HTR-8/SVneo (cell line): ENCODE measurements around the gene SHANK1.

ENCODE experiments used
- DNase-seq: peaks from one replicate; pipeline ENCODE4 v3.0.0; 2011; ENCODE audit warnings: low spot score, mixed read lengths; ENCODE audit not compliant: insufficient read length
- FAIRE-seq: peaks from 2 replicates; lab custom pipeline; 2011; peaks lifted over from hg19 to GRCh38; lab: Jason Lieb, UNC

The SHANK1 gene

DNA sequence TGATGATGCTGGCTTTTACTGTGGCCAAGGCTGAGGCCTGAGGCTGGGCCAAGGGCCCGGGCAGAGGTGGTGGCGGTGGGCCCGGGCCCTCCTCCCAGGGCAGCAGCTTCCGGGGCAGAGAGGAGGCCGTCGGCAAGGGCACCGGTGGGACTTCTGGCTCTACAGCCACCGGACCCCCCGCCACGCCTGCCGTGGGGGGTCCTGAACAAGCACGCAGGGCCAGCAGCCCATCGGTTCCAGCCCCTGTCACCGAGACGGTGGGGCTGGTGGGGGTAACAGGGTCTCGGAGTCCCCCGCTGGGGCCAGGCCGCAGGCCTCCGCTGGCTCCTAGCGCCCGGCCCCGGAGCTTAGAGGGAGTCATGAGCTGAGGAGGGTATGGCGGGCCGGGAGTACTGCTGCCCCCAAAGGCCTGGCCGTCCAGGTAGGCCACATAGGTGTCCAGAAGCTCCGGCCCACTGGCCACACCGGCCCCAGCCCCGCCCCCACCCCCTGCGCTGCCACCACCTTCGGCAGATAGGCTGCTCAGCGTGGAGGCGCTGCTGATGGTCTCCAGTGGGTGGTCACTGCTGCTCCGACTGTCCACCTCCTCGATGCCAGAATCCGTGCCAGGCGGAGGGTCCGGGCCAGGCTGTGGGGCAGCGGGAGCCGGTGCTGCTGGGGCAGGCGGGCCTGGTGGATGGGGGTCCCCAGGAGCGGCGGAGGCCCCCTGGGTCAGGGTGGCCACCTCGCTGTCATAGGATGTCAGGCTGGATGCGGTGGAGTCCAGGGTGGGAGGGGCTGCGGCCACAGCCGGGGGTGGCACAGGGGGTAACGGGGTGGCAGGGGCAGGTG lies 53.0 kb downstream of the SHANK1 start:
- DNase-seq (no peak), FAIRE-seq (no peak)

DNA sequence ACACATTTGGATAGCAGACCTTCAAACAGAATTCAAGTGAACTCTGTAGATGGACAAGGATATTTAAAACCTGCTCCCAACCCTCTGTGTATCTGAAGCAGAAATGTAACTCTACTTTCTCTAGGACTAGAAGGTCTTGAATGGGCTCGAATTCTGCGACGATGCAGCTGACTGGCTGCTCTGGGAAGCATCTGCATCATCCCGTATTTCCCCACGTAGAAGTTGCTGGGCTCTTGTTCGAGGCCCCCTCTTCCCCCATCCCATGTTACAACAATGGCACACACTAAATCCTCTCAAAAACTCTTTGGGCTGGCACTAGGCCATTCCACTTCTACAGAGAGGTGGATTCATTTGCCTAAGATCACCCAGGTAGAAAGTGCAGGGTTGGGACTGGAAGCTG lies 55.4 kb downstream of the SHANK1 start:
- DNase-seq: no peak
- no peak for FAIRE-seq

DNA sequence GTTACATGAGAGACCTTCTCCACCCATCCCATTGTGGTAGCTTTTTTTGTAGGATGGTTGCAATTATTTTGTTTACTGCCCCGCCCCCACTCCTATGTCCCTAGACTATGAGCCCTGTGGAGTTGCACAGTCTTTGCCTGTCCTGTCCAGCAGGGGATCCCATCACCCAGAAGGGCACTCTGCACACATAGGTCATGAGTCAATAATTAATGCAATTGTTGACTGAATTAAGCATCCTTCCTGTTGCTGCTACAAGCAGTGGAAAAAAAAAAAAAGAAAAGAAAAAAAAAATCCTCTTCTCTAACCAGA lies 56.2 kb downstream of the SHANK1 start:
- no peak for DNase-seq
- FAIRE-seq: no peak

DNA sequence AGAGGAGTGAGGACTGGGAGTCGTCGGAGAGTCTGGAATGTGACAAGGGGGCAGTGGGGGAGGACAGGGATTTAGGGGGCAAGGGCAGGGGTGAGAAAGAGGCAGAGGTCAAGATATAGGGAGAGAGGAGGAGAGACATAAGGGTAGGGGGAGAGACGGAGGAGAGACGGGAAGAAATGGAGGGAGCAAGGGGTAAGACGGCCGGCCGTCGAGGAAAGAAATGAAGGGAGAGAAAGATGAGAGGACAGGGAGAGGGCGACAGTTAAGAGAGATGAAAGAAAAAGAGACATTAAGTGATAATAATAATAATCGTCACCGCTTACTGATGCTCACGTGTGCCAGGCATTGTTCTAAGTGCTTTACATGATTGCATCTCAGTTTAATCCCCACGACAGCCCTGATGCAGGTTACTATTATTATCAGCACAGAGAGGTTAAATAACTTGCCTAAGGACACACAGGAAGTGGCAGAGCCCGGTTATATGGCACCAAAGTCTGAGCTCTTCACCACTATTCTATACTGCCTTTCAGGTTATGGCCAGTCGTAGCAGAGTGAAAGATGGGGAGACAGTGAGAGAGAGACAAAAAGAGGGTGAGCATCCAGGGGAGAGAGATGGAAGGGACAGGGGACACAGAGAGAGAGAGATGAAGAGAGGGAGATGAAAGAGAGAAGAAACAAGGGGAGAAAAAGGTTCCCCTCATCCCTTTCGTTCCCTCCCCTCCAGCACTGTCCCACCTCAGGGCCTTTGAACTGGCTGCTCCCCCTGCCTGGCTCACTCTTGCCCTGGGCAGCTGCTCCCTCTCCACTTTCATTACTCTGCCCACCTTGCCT lies 56.7 kb downstream of the SHANK1 start:
- no peak for DNase-seq

GRCh38 chr19:50661766-50662650 lies 57.6 kb downstream of the SHANK1 start:
- FAIRE-seq (no peak), DNase-seq (no peak)

More for the DNA sequence above, 56.7 kb downstream of the SHANK1 start:
- FAIRE-seq: no peak

DNA sequence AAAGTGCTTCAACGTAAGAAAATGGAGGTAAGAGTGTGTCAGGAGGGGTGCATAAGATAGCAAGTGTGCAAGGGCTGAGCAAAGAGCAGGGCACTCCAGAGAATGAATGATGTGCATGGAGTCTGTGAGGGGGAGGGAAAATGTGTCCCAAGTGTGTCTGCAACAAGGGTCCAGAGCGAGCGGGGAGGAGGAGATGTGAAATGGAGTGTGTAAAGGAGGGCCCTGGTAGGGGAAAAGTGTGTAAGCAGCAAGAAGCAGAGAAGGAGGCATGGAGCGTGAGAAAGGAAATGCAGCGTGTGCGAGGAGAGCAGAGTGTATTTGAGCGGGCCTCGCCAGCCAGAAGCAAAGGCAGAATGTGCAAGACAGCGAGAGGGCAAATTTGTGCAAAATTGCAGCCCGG lies 58.6 kb downstream of the SHANK1 start:
- DNase-seq (no peak), FAIRE-seq (no peak)

GRCh38 chr19:50660088-50660366 lies 59.6 kb downstream of the SHANK1 start:
- FAIRE-seq: no peak
- no peak for DNase-seq

GRCh38 chr19:50659318-50660087 lies 60.1 kb downstream of the SHANK1 start:
- no peak for FAIRE-seq

DNA sequence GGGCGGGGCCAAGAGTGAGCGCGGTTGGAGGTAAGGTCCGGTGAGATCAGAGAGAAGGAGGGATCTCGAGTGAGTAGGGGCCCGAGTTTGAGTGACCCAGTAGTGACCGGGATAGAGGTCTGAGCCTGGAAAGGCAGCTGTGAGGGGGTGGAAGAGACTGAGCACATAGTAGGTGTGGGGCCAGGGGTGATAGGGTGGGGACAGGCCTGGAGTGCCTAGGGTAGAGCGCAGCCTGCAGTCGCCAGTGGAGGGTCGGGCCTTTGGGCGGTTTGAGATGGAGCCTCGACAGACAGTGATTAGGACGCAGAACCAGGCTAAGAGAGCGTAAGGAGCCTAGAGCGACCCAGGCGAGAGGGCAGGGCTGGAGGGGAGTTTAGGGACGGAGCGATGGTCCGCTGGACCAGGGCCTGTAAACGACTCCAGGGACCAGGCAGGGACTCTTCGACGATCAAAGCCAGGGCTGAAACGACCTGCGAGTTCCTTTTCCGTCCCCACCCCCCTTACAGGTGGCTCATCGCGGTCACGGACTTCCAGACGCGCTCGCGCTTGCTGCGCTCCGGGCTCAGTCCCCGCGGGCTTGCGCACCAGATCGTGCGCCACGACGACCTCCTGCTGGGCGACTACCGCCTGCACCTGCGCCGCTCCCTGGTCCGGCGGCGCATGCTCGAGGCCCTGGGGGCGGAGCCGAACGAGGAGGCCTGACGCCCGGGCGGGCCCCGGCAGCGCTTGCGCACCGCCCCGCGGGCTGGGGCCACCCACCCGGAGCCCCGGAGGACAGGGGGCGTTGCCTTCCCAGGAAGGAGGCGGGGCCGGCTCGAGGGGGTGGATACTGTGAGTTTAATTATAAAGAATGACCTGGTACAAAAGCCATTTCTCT lies 60.9 kb downstream of the SHANK1 start:
- peak; percentile 93 for FAIRE-seq
- peak; percentile 96 for DNase-seq

More at GRCh38 chr19:50659318-50660087, 60.1 kb downstream of the SHANK1 start:
- no peak for DNase-seq

GRCh38 chr19:50657712-50658440 lies 61.7 kb downstream of the SHANK1 start:
- DNase-seq (peak; percentile 91), FAIRE-seq (peak; percentile 95)

DNA sequence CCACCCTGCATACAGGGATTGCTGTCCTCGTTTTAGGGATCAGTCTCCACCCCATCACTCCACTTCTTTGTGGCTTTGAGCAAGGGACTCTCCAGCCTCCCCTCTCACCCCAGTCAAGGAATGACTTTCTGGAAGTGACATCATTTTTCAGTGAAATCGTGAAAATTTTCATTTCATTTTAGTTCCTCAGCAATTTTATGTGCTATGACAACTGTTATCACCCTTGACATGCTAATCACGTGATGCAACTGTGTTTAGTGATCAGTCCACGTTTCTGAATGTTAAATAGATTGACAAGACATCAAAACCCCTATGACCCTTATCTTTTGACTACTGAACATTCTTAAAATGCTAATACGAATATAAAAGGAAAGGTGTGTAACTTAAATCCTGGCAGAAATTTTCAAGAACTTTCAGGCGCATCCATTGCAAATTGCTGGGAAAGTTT lies 62.4 kb downstream of the SHANK1 start:
- FAIRE-seq (no peak), DNase-seq (no peak)

DNA sequence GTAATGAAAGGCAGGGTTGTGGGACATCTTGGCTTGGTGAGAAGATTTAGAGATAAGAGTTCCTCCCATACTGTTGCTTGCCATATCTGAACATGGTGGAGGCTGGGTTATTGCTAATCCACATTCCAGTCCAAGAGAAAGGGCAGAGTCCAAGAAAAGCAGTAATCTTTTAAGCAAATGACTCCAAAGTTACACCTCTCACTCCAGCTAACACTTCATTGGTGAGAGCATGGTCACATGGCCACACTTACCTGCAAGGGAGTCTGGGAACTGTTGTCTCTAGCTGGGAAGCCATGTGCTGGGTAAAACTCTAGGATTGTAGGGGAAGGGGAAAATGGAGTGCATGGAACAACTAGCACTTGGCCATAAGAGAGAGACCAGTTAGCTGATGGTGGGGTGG lies 64.7 kb downstream of the SHANK1 start:
- DNase-seq: no peak
- no peak for FAIRE-seq

DNA sequence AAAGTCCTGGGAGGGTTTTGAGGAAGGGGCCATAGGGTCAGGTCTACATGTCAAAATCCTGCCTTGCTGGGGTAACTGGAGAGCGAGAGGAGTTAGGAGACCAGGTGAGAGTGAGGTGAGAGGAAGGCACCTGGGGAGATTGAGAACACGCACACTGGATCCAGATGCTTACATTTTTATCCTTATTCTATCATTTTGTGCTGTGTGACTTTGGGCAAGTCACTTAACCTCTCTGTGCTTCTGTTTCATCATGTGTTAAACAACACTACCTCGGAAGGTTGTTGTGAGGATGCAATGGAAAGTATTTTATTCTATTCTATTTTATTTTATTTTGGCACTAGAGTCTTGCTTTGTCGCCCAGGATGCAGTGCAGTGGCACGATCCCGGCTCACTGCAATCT lies 66.9 kb downstream of the SHANK1 start:
- no peak for FAIRE-seq

DNA sequence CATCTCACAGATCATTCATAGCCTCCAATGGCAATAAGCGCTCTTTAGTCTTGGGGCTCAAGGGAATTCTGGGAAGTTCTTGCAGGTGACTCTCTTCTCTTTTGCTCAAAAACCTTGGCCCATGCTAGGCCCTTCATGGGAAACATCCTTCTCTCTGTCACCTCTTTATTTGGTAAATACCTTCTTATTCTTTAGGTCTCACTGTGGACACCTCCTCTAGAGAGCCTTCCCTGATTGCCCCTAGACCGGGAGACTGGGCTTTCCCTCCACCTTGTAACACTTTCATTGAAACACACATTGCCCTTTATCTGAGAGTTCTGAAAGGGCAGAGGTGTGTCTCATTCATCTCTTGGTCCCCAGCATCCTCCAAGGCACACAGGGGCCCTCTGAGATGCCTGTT lies 68.4 kb downstream of the SHANK1 start:
- no peak for DNase-seq
- no peak for FAIRE-seq

More for the DNA sequence above, 66.9 kb downstream of the SHANK1 start:
- DNase-seq: no peak

DNA sequence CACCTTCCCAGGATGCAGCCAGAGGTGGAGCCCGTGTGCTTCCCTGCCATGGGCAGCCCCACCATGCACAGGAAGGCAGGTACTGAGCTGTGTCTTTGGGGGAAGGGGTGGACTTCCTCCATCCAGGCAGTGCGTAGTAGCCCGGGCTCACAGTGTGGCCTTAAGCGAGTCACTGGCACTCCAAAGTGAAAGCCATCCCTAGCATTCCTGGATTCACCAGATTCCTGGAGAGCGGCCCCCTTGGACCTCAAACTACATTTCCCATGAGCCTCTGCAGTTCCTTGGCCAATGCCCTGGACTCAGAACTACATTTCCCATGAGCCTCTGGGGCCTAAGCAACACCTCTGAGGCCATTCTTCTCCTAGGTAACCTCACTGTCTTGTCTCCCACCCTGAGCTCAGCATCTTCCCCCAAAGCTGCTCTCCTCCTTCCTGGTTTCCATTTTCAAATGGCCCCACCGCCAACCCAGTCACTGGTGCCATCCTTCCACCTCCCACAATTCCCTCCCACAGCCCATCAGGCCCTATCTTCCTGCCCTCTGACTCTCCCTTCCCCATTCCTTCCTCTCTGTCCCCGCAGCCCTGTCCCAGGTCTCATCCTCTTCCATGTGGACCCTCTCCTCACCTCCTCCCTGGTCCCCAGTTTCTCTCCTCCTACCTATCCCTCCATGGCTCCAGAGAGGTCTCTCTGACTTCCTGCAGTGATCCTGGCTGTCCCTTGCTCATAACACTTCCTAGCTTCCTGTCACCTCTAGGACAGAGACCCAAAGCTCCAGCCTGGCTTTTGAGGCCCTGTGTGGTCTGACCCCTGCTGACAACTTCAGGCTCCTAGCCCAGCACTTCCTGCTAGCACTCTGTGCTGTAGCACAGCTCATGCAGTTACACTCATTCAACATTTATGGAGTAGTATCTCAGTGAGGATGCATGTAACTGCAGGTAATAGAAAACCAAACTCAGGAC lies 69.9 kb downstream of the SHANK1 start, which contains the start of gene C19orf81:
C19orf81 (plus strand) TSS at position 13 of the 959 bp plus-strand sequence; CDS start at position 13, 0 bp downstream.
- DNase-seq: peak; percentile 55
- peak; percentile 26 for FAIRE-seq

DNA sequence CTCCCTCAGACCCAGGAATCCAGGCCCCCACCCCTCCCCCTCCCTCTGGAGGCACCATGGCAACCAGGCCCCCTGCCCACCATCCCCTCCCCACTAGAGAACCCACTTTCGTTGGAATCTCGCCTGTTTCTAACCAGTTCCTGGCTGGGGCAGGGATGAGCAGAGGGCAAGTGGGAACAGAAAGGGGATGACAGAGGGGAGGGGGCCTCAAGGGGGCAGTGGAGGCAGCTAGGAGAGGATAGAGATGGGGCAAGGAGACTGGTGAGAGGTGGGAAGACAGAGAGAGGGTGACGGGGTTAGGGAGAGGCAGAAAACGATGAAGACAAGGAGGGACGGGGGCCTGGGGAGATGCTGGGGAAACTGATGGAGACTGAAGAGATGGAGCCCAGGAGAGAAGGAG lies 70.9 kb downstream of the SHANK1 start:
- DNase-seq (no peak), FAIRE-seq (no peak)
